ENCODE data around the gene STT3B. TPM values are rescaled to one million over a fixed set of nuclear protein-coding genes. Genes with fewer than 3 reads are reported as not detected.
"Not testable (repeated sequence)": the region's sequence is repeated elsewhere in the genome, so short reads cannot be mapped to it uniquely, and the experiment has no call there.

Gene STT3B
- total RNA-seq, 1 donor from 2014 or later = 110 TPM

DNA sequence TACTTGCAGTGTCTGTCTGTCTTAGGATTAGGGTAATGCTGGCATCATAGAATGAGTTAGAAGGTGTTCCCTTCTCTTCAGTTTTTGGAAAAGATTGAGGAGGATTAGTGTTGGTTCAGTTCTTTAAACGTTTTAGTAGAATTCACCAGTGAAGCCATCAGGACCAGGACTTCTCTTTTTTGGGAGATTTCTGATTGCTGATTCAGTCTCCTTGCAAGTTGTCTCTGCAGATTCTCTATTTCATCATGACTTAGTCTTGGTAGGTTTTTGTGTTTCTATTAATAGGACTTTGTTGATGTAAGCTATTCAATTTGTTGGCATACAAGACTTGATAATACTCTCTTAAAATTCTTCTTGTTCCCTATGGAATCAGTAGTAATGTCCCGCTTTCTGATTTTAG lies 48.9 kb downstream of the STT3B start:
- TF ChIP-seq CTCF (IDR thresholded peaks at IDR 0.05; ENCODE audit: insufficient read depth, low read length, poor library complexity, severe bottlenecking) = no peak
- H3K4me3 ChIP-seq (ENCODE audit: low read depth, low read length) = no peak overlapping the region
- DNase-seq (ENCODE audit: low read depth) = no peak
- no peaks in the 10 kb centered on the region for H3K27me3 ChIP-seq (ENCODE audit: control insufficient read depth, insufficient read depth, low read length)
- no peaks in the 10 kb centered on the region for H3K36me3 ChIP-seq (ENCODE audit: control insufficient read depth, insufficient read depth, low read length)

GRCh38 chr3:31589228-31589627 lies 56.5 kb downstream of the STT3B start:
- no peak for DNase-seq (ENCODE audit: low read depth)
- H3K27me3 ChIP-seq (ENCODE audit: control insufficient read depth, insufficient read depth, low read length) = no peaks in the 10 kb centered on the region
- H3K36me3 ChIP-seq (ENCODE audit: control insufficient read depth, insufficient read depth, low read length) = no peaks in the 10 kb centered on the region
- no peak overlapping the region for H3K4me3 ChIP-seq (ENCODE audit: low read depth, low read length)
- no peak for TF ChIP-seq CTCF (IDR thresholded peaks at IDR 0.05; ENCODE audit: insufficient read depth, low read length, poor library complexity, severe bottlenecking)

DNA sequence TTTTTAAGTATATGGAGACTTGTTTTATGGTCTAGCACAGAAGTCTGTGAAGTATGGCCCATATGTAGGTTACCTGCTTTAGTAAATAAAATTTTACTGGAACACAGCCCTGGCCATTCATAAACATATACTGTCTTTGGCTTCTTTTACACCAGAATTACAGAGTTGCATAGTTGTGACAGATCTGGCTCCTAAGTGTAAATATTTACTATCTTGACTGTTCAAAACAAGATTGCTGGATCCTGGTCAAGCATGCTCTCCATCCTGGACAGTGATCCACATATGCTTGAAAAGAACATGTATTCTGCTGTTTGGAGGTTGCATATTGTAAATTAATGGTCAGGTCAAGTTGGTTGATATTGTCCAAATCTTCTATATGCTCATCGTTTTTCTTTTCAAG lies 57.9 kb downstream of the STT3B start:
- TF ChIP-seq CTCF (IDR thresholded peaks at IDR 0.05; ENCODE audit: insufficient read depth, low read length, poor library complexity, severe bottlenecking) = no peak
- DNase-seq (ENCODE audit: low read depth) = no peak
- Histone ChIP-seq H3K36me3 (ENCODE audit: control insufficient read depth, insufficient read depth, low read length) (no peaks in the 10 kb centered on the region), H3K4me3 (ENCODE audit: low read depth, low read length) (no peak overlapping the region), H3K27me3 (ENCODE audit: control insufficient read depth, insufficient read depth, low read length) (no peaks in the 10 kb centered on the region)

GRCh38 chr3:31592764-31593163 lies 60.0 kb downstream of the STT3B start:
- H3K36me3 ChIP-seq (ENCODE audit: control insufficient read depth, insufficient read depth, low read length) = no peaks in the 10 kb centered on the region
- no peak overlapping the region for H3K4me3 ChIP-seq (ENCODE audit: low read depth, low read length)
- TF ChIP-seq CTCF (IDR thresholded peaks at IDR 0.05; ENCODE audit: insufficient read depth, low read length, poor library complexity, severe bottlenecking) = no peak
- DNase-seq (ENCODE audit: low read depth) = no peak
- H3K27me3 ChIP-seq (ENCODE audit: control insufficient read depth, insufficient read depth, low read length) = no peaks in the 10 kb centered on the region

GRCh38 chr3:31596176-31596575 lies 63.5 kb downstream of the STT3B start:
- TF ChIP-seq CTCF (IDR thresholded peaks at IDR 0.05; ENCODE audit: insufficient read depth, low read length, poor library complexity, severe bottlenecking) = no peak
- Histone ChIP-seq H3K27me3 (ENCODE audit: control insufficient read depth, insufficient read depth, low read length) (no peaks in the 10 kb centered on the region), H3K36me3 (ENCODE audit: control insufficient read depth, insufficient read depth, low read length) (no peaks in the 10 kb centered on the region), H3K4me3 (ENCODE audit: low read depth, low read length) (no peak overlapping the region)
- DNase-seq (ENCODE audit: low read depth) = no peak

- H3K27me3 ChIP-seq (ENCODE audit: control insufficient read depth, insufficient read depth, low read length) = no peaks in the 10 kb centered on the region
- no peak for DNase-seq (ENCODE audit: low read depth)
Measured at GRCh38 chr3:31600431-31600830, 67.7 kb downstream of the STT3B start.

DNA sequence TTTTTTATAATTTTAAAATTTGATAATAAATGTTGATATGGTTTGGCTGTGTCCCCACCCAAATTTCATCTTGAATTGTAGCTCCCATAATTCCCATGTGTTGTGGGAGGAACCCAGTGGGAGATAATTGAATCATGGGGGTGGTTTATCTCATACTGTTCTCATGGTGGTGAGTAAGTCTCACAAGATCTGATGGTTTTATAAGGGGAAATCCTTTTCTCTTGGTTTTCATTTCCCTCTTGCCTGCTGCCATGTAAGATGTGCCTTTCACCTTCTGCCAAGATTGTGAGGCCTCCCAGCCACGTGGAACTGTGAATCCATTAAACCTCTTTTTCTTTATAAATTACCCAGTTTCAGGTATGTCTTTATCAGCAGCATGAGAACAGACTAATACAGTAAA lies 72.6 kb downstream of the STT3B start:
- H3K4me3 ChIP-seq (ENCODE audit: low read depth, low read length); DNase-seq (ENCODE audit: low read depth); H3K27me3 ChIP-seq (ENCODE audit: control insufficient read depth, insufficient read depth, low read length); H3K36me3 ChIP-seq (ENCODE audit: control insufficient read depth, insufficient read depth, low read length): not testable (repeated sequence)

More at GRCh38 chr3:31600431-31600830, 67.7 kb downstream of the STT3B start:
- TF ChIP-seq CTCF (IDR thresholded peaks at IDR 0.05; ENCODE audit: insufficient read depth, low read length, poor library complexity, severe bottlenecking) = no peak
- Histone ChIP-seq H3K36me3 (ENCODE audit: control insufficient read depth, insufficient read depth, low read length) (no peaks in the 10 kb centered on the region), H3K4me3 (ENCODE audit: low read depth, low read length) (no peak overlapping the region)
